UCSD-AML1 (cell line): ENCODE data around the gene MRPL21.

Experiments used
- DNase-seq: peaks from one replicate; lab custom pipeline; 2025; ENCODE audit not compliant: unreplicated experiment; lab: John Stamatoyannopoulos, UW

Gene MRPL21

DNA sequence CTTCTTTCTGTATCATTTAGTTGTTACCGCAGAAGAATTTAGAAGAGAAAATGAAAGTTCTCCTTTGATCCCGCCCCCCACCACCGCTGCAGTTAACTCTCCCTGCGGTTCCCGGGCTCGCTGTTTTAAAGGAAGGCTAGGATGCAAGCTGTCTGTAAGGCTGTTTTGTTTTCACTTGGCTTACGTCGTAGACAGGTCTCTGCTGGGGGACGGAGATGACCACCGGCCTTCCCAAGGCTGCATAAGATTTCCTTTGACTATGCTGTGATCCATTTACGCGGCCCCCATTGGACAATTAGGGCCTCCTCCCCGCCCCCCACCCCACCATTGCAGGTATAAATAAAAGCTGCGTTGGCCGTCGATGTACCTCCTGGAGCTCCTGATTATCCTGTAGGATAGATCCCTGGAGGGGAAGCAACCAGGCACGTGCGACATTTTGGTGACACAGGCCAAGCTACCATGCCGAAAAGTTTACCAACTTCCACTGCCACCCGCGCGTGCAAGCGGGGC is 60.5 kb downstream of the MRPL21 start:
- peak; percentile 44 for DNase-seq

DNA sequence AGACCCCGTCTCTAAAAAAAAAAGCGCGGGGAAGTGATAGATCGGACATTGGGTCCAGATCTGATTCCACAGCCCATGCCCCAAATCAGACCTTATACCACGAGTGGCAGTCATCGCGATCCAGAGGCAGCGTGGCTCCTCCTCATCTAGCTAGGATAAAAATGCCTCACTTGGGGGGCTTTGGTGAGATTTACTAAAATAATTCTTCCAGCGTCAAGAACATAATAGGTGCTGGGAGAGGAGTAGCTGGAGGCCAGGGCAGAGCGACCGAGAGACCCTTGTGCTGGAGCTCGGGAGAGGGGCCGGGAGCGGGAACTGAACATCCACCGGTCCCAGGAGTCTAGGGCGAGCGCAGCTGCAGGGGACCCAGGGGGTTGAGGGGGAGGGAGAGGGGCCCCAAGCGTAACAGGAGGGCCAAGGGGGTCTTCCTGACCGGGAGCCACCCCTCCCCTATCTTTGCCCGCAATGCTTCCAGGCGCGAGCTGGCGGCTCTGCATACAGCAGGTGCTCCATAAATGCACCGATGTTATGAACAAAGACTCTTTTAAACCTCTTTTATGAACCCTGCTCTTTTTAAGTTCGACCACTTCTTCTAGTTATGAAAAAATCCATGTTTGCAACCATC is 61.1 kb downstream of the MRPL21 start:
- DNase-seq = no peak

DNA sequence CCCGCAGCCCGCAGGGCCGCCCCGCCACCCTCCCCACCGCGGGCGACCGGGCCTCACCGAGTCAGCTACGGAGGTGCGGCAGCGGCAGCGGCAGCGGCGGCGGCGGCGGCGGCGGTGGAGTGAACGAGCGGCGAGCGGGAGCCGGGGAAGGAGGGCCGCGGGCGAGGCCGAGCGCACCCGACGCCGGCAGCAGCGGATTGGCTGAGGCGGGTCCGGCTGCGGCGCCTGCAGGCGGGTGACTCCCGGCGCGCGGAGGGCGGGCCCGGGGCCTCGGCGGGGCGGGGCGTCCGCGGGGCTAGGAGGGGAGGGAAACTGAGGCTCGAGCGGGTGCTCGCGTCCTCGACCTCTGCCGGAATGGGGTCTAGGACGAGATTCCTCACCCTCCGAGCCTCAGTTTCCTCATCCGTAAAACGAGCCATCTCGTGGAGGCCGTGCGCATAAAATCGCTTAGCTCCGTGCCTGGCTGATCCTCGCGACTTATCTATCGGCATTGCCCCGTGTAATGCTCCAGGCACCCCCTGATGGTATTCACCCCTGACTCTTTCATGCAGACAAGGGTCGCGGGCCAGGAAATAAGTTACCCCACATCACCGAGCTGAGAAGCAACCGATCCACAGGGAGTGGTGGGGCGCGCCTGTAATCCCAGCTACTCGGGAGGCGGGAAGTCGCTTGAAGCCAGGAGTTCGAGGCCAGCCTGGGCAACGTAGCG is 61.8 kb downstream of the MRPL21 start, which contains the start of gene CPT1A:
TSS of gene CPT1A (minus strand) at position 199 of the 709 bp plus-strand sequence. CDS start 26,442 bp downstream, outside the sequence.
- DNase-seq = peak; percentile 81
